ENCODE measurements around the gene TEX36. TPM values are rescaled to one million over a fixed set of nuclear protein-coding genes. Genes with fewer than 3 reads are reported as not detected.
A peak's percentile ranks its signal among the peaks of the same experiment; 100 is the strongest.

TEX36 gene
- total RNA-seq, 1 experiment from 2014 or later = 0.25 TPM

DNA sequence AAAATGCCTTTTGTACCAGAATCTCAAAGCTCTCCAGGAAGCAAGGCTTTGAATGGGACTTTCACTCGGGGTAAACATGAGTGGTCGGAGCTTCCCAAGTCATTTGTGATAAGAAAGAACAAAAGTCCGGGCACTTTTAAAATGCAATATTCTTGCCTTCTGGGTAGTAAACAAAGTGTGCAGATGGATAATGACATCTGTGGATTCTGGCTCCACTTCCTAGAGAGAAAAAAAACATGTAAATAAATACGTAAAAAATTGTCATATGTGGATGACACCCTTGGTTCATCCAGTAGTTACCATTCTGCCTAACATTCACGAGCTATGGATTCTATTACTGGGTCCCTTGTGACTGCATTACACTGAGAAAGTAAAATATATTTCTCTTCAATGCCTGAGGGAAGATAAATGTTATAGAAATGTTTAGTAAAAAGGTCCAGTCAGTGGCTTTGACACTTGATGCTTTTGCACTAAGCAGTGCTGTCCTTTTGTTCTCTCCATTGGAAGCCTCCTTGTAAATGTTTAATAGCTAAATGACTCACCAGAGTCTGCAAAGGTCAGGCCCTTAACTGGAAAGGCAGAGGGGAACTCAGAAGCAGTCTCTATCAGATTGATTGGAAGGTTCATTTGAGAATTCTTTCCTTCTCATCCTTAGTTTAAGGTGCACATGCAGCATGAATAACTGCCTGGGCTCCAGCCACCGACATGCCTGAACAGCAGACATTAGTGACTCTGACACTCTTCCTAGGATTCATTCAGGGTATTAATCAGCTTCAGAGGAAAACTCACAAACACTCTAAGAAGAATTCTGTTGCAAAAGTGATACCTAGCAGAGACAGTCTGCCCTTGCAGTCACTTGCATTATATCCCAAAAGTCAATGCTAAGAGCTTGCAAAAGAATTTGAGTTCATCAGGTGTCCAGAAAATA is 24.8 kb upstream of the TEX36 start:
- H4K20me1 ChIP-seq (ENCODE audit: insufficient read depth) = no peaks in the 10 kb centered on the region
- no TSS peak for BruUV-seq (replicated peaks)
- H3K9me2 ChIP-seq (ENCODE audit: insufficient read depth) = no peaks in the 10 kb centered on the region
- TF ChIP-seq CEBPB (IDR thresholded peaks at IDR 0.05; ENCODE audit: low read depth) (no peak), YY1 (IDR thresholded peaks at IDR 0.05; ENCODE audit: extremely low read depth, insufficient replicate concordance, low read depth, low read length) (peak; percentile 22), SIN3A (IDR thresholded peaks at IDR 0.05; ENCODE audit: low read depth) (no peak), EGR1 (IDR thresholded peaks at IDR 0.05; ENCODE audit: low read depth) (no peak), FOSL1 (IDR thresholded peaks at IDR 0.05; ENCODE audit: low read depth) (peak; percentile 74), POLR2AphosphoS5 (IDR thresholded peaks at IDR 0.05; ENCODE audit: low read depth, low read length) (no peak), POLR2A (IDR thresholded peaks at IDR 0.05; ENCODE audit: borderline replicate concordance, extremely low read depth, insufficient read depth, insufficient read length) (no peak), ELF1 (IDR thresholded peaks at IDR 0.05; ENCODE audit: borderline replicate concordance, low read depth) (no peak), SRF (IDR thresholded peaks at IDR 0.05; ENCODE audit: low read depth) (no peak), RAD21 (IDR thresholded peaks at IDR 0.05; ENCODE audit: low read depth) (no peak), EZH2 (IDR thresholded peaks at IDR 0.05) (no peak), EZH2phosphoT487 (IDR thresholded peaks at IDR 0.05; ENCODE audit: borderline replicate concordance) (no peak), CBX3 (IDR thresholded peaks at IDR 0.05; ENCODE audit: low read depth) (peak; percentile 10; the same call in 1 of the 2 replicates), TCF7L2 (IDR thresholded peaks at IDR 0.05; ENCODE audit: borderline replicate concordance, extremely low read depth, insufficient read depth, insufficient read length) (peak; percentile 71), ZNF274 (IDR thresholded peaks at IDR 0.05; ENCODE audit: low read depth, low read length) (no peak)
- TF ChIP-seq, protein P1, sequence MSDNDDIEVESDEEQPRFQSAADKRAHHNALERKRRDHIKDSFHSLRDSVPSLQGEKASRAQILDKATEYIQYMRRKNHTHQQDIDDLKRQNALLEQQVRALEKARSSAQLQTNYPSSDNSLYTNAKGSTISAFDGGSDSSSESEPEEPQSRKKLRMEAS (IDR thresholded peaks at IDR 0.05) = no peak
- TF ChIP-seq, protein P2, sequence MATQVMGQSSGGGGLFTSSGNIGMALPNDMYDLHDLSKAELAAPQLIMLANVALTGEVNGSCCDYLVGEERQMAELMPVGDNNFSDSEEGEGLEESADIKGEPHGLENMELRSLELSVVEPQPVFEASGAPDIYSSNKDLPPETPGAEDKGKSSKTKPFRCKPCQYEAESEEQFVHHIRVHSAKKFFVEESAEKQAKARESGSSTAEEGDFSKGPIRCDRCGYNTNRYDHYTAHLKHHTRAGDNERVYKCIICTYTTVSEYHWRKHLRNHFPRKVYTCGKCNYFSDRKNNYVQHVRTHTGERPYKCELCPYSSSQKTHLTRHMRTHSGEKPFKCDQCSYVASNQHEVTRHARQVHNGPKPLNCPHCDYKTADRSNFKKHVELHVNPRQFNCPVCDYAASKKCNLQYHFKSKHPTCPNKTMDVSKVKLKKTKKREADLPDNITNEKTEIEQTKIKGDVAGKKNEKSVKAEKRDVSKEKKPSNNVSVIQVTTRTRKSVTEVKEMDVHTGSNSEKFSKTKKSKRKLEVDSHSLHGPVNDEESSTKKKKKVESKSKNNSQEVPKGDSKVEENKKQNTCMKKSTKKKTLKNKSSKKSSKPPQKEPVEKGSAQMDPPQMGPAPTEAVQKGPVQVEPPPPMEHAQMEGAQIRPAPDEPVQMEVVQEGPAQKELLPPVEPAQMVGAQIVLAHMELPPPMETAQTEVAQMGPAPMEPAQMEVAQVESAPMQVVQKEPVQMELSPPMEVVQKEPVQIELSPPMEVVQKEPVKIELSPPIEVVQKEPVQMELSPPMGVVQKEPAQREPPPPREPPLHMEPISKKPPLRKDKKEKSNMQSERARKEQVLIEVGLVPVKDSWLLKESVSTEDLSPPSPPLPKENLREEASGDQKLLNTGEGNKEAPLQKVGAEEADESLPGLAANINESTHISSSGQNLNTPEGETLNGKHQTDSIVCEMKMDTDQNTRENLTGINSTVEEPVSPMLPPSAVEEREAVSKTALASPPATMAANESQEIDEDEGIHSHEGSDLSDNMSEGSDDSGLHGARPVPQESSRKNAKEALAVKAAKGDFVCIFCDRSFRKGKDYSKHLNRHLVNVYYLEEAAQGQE (IDR thresholded peaks at IDR 0.05; ENCODE audit: low read depth) = no peak
- TF ChIP-seq, protein P3, sequence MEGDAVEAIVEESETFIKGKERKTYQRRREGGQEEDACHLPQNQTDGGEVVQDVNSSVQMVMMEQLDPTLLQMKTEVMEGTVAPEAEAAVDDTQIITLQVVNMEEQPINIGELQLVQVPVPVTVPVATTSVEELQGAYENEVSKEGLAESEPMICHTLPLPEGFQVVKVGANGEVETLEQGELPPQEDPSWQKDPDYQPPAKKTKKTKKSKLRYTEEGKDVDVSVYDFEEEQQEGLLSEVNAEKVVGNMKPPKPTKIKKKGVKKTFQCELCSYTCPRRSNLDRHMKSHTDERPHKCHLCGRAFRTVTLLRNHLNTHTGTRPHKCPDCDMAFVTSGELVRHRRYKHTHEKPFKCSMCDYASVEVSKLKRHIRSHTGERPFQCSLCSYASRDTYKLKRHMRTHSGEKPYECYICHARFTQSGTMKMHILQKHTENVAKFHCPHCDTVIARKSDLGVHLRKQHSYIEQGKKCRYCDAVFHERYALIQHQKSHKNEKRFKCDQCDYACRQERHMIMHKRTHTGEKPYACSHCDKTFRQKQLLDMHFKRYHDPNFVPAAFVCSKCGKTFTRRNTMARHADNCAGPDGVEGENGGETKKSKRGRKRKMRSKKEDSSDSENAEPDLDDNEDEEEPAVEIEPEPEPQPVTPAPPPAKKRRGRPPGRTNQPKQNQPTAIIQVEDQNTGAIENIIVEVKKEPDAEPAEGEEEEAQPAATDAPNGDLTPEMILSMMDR (IDR thresholded peaks at IDR 0.05 in 2 of 3, conservative IDR thresholded peaks at IDR 0.05 in 1 of 3; ENCODE audit: borderline replicate concordance in 1 of 3, insufficient read depth in 1 of 3, low read depth in 2 of 3, low read length in 2 of 3) = no peak
- TF ChIP-seq, protein P4, sequence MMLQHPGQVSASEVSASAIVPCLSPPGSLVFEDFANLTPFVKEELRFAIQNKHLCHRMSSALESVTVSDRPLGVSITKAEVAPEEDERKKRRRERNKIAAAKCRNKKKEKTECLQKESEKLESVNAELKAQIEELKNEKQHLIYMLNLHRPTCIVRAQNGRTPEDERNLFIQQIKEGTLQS (IDR thresholded peaks at IDR 0.05) = no peak

More for the DNA sequence above, 24.8 kb upstream of the TEX36 start:
- POLR2A ChIA-PET = interaction anchor here (1.0 kb wide), 1 partner anchor 46 kb away, joined by 3 read pairs; no protein-coding TSS in a partner anchor
- no peak overlapping the region for H3K9ac ChIP-seq (ENCODE audit: low read length)
- no peaks in the 10 kb centered on the region for H3K27me3 ChIP-seq (ENCODE audit: insufficient read depth, low read length)
- H3K4me1 ChIP-seq (ENCODE audit: control insufficient read depth in 1 of 2, insufficient read depth in 2 of 2, low read length in 2 of 2) = peaks cover 19 to 21% of the 10 kb centered on the region in 2 experiments
- no peaks in the 10 kb centered on the region for H3K36me3 ChIP-seq (ENCODE audit: control insufficient read depth in 1 of 2, insufficient read depth in 2 of 2, low read length in 2 of 2)
- H3K9me3 ChIP-seq (ENCODE audit: control insufficient read depth in 1 of 2, insufficient read depth in 1 of 2, low read depth in 1 of 2, low read length in 2 of 2) = no peaks in the 10 kb centered on the region
- no peak overlapping the region for H3K4me3 ChIP-seq (replicated peaks in 1 of 2; ENCODE audit: low read depth in 1 of 2, low read length in 2 of 2)
- RAD21 ChIA-PET (ENCODE audit: low non-redundant PET in 1 of 2, low total read pairs in 2 of 2, uncharacterized antibody in 2 of 2, unreplicated experiment in 2 of 2) = interaction anchor here in 1 of 2 experiments (1.0 kb wide), 1 partner anchor 45 kb away, joined by 3 read pairs; no protein-coding TSS in a partner anchor
- CTCF ChIA-PET = interaction anchor here (1.4 kb wide), 1 partner anchor 10 kb away, joined by 5 read pairs; no protein-coding TSS in a partner anchor
- no peak overlapping the region for H3K27ac ChIP-seq (ENCODE audit: low read depth, low read length)
- H3K4me2 ChIP-seq (ENCODE audit: low read length) = peak overlapping the region; percentile 55
- intact Hi-C loops (cut with micrococcal nuclease) = no loop called here
- no peak overlapping the region for H2AFZ ChIP-seq (ENCODE audit: low read depth, low read length, poor library complexity, severe bottlenecking)
- no peaks in the 10 kb centered on the region for H3K79me2 ChIP-seq (ENCODE audit: insufficient read depth, low read length)
- DNase-seq (ENCODE audit: low read depth, low spot score) (peak; percentile 18), ATAC-seq (peak; percentile 91)

All from HCT116 (cell line).